Hematopoietic multipotent progenitor cell treated with erythropoietin and hydrocortisone succinate and interleukin-3 and kit ligand, for 6 days (in vitro differentiated cells): Measurements from ENCODE around the gene CCDC24.

Experiments
- DNase-seq: peaks from one replicate; pipeline ENCODE4 v3.0.0-alpha.2; 2015

The CCDC24 gene

GRCh38 chr1:43991476-43992231 is at the start of gene CCDC24:
TSS of gene CCDC24 (plus strand) at chr1:43991599. CDS start at chr1:43991879, 280 bp downstream.
- peak; percentile 89 for DNase-seq

- no peak for DNase-seq
Observed at GRCh38 chr1:43942411-43942810, 49.0 kb upstream of the CCDC24 start.

- DNase-seq, result no peak
Observed at GRCh38 chr1:43944860-43945259, 46.5 kb upstream of the CCDC24 start.

- DNase-seq, result peak; percentile 65
Observed at GRCh38 chr1:43945674-43946235, 45.6 kb upstream of the CCDC24 start.

GRCh38 chr1:43946236-43947060 is 45.0 kb upstream of the CCDC24 start, which contains the start of gene IPO13:
TSS of gene IPO13 (plus strand) at chr1:43946950. CDS start at chr1:43947601, 651 bp downstream.
- peak; percentile 97 for DNase-seq

- DNase-seq, result no peak
Observed at GRCh38 chr1:43947061-43947873, 44.1 kb upstream of the CCDC24 start.

- no peak for DNase-seq
Observed at GRCh38 chr1:43947874-43948437, 43.4 kb upstream of the CCDC24 start.

GRCh38 chr1:43949678-43950077 is 41.7 kb upstream of the CCDC24 start:
- DNase-seq, result no peak

GRCh38 chr1:43951021-43951985 is 40.1 kb upstream of the CCDC24 start:
- no peak for DNase-seq

- DNase-seq, result peak; percentile 54
Observed at GRCh38 chr1:43952731-43953346, 38.6 kb upstream of the CCDC24 start.

- DNase-seq, result no peak
Observed at GRCh38 chr1:43953361-43953760, 38.0 kb upstream of the CCDC24 start.

- no peak for DNase-seq
Observed at GRCh38 chr1:43954036-43954435, 37.4 kb upstream of the CCDC24 start.

GRCh38 chr1:43956234-43956633 is 35.2 kb upstream of the CCDC24 start:
- DNase-seq, result no peak

GRCh38 chr1:43957407-43958040 is 33.9 kb upstream of the CCDC24 start:
- no peak for DNase-seq

GRCh38 chr1:43958351-43959255 is 32.8 kb upstream of the CCDC24 start:
- peak; percentile 66 for DNase-seq

GRCh38 chr1:43960798-43961197 is 30.6 kb upstream of the CCDC24 start:
- DNase-seq, result no peak

GRCh38 chr1:43961692-43962091 is 29.7 kb upstream of the CCDC24 start:
- no peak for DNase-seq

- DNase-seq, result no peak
Observed at GRCh38 chr1:43962324-43962723, 29.1 kb upstream of the CCDC24 start.

GRCh38 chr1:43963006-43963405 is 28.4 kb upstream of the CCDC24 start:
- DNase-seq, result no peak
